ENCODE data around the gene DYSF.
A peak's percentile ranks its signal among the peaks of the same experiment; 100 is the strongest.

Gene DYSF

DNA sequence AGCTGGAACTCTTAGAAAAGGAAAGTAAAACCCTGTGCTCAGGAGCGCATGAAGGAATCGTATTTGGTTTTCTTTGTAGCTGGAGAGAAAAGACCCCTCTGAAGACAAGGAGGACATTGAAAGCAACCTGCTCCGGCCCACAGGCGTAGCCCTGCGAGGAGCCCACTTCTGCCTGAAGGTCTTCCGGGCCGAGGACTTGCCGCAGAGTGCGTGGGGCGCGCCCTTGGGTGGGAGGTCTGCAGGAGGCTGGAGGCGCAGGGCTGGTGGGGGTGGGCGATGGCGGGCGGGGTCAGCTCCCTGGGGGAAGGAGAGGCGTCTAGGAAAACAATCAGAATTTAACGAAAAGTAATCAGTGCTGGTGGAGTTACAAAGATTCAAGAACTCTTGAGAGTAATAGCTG is 72.8 kb downstream of the DYSF start:
- DNase-seq: no peak

DNA sequence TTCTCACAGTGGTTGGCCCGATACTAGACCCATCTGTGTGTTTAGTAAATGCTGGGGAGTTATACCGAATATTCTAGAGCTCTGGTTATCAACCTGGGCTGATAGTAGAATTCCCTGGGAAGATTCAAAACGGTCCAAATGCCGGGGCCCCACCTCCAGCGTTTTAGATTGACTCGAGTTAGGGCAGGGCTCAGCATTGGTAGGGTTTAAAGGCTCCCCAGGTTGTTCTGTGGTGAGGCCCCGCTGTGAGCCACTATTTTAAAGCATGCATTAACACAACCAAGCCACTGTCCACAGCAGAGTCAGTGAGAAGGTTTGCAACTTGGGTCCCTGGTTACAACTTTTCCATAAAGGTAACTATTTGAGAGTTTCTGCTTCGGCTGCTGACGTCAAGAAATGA is 73.6 kb downstream of the DYSF start:
- no peak for DNase-seq

DNA sequence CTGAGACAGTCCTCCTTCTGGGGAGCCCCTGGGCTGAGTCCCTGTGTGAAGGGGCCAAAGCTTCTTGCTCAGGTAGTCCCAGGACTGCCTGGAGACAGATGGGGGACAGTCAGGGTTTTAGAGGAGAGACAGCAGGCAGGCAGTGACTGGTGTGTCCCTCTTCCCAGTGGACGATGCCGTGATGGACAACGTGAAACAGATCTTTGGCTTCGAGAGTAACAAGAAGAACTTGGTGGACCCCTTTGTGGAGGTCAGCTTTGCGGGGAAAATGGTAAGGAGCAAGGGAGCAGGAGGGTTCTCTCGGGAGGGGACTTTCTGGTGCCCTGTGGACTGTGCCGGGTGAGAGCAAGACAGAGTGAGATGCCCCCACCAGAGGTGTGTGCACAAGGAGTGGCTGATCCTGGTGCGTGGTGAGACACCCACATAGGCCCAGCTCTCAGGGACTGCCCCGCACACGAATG is 74.8 kb downstream of the DYSF start:
- no peak for DNase-seq

DNA sequence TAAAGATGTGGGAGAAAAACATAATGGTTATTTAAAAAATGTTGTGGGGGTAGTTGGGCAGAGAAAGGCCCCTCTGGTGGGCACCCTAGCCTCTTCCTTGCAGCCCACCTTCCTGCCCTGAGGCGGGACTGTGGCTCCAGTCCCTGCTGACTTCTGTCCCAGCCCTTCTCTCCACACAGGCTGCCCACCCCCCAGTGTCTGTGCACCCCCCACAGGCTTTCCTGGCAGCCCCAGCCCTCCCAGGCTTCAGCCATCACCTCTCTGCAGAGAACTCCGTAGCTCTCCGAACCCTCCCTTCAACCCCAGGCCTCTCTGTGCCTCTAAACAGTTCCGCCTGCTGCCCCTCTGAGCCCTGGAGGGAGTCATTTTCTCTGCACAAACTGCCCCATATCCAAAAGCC is 75.4 kb downstream of the DYSF start:
- DNase-seq: no peak

DNA sequence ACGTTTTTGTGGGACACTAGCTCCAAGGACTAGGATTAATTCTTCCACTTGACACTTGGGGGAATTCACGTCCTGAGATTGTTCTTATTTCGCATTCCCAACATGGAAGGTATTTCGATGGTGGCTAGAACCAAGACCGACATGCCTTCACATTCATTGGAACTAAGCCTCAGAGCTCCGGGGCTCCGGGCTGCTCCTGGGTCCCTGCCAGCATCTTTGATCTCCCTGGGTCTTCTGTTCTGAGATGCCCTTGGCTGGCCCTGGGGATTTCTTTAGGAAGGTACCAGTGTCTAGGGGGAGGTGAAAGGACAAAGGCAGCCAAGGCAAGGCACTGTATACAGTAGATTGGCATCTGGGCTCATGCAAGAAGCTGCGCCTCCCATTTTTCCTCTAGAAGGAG is 76.8 kb downstream of the DYSF start:
- DNase-seq: no peak

DNA sequence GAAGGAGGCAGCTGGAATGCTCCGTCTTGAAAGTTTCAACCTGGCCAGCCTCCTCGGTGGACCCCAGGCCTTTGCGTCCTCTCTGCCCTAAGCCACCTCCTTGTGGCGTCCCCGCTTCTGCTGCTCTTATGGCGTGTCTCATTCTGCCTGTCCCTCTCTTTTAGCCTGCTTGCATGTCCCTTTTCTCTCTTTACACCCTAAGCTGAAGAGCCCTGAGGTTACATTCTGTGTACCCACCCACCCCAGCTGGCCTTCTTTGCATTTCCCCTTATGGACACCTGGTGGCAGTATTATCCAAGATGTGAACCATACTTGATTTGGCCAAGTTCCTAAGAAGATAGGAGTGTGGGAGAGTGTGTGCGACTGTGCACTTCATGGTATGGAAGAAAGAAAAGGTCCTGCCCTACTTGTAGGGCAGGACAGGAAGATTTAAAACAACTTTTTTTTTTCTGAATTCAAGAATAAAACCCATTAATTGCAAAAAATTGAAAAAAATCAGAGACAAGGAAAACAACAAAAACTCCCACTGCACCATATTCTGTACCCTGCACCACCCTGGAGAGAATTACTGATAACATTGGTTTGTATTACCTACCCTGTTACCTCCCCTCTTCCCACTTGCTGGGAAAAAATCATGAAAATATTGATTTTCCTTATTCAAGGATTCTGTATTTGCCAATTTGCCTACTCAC is 77.4 kb downstream of the DYSF start:
- DNase-seq: peak in 2 of 58 donors; percentile 5 to 8

DNA sequence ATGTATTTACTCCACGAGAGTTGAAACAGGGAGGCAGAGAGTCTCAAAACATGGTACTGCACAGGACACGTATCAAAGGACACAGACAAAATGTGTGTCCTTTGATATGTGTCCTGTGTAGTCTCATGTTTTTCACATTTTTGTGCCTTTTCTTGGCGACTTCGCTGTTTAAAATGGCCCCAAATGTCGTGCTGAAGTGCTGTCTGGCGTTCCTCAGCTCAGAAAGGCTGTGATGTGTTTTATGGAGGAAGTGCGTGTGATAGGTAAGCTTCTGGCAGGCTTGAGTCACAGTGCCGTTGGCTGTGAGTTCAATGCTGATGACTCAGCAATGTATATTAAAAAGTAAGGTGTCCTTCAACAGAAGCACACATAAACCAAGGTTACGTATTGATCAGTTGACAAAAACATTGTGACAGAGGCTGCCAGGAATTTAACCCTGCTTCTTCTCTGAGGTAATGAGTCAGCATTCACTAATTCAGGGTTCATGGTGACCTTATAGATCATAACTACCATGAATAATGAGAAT is 78.2 kb downstream of the DYSF start:
- DNase-seq: no peak

DNA sequence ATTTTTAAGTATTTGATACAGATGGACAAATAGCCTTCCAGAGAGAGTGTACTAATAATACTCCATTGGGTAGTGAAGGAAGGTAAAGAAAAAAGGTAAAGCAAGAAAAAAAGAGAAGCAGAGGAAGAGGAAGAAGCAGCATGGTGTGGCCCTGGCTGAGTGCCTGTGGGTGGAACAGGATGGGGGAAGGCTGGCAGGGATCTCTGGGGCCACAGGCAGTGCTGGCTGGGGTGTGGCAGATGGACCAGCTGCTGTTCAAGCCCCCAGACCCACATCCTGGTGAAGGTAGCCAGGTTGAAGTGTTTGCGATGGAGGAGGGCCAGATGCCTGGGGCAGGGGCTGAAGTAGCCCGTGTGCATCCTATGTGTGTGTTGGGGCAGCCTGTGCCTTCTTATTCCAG is 79.0 kb downstream of the DYSF start:
- DNase-seq: no peak

DNA sequence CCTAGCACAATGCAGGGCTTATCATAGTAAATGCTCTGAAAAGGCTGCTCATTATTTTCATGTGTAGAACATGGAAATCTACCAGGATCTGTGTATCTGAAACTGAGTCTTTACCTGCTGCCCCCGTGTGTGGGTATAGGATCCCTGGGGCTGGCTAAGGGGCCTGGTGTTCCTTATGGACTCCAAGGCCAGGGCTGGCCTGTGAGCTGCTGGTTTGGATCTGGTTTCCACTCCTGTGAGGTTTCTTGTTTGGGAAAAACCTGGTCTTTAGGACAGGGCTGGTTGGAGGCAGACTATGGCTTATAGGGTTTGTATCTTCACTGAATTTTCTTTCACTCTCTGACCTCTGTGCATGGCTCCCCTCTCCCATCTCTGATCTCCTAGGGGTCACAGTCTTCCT is 80.8 kb downstream of the DYSF start:
- DNase-seq: no peak

DNA sequence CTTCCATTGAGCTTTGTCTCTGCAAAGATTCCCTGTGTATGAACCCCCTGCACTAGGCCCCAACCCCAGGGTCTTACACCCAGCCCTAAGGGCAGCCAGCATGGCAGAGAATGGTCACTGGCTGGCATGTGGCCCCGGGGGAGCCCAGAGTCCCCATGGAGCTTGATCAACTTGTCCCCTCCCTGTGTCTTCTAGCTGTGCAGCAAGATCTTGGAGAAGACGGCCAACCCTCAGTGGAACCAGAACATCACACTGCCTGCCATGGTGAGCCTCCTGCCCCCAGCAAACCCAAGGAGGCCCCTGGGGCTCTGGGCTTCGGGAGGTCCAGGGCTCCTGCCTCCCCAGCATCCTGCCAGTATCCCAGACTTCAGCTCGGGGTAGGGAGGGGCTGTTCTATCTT is 81.5 kb downstream of the DYSF start:
- no peak for DNase-seq

DNA sequence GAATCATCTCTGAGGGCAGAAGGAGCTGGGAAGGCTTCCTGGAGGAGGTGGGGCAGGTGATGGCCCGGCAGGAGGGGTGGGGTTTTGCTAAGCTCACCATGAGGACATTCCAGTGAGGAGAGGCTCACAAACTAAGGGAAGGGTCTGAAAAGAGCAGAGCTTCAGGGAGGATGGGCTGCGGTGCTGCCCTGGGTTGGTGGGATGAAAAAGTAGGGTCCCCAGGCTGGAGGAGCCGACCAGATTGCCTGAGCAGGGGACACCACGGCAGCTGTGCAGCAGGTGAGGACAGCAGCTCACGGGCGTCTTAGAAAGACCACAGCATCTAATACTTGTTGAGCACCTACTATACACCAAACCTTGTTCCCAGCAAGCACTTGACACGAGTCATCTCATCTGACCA is 82.2 kb downstream of the DYSF start:
- no peak for DNase-seq

DNA sequence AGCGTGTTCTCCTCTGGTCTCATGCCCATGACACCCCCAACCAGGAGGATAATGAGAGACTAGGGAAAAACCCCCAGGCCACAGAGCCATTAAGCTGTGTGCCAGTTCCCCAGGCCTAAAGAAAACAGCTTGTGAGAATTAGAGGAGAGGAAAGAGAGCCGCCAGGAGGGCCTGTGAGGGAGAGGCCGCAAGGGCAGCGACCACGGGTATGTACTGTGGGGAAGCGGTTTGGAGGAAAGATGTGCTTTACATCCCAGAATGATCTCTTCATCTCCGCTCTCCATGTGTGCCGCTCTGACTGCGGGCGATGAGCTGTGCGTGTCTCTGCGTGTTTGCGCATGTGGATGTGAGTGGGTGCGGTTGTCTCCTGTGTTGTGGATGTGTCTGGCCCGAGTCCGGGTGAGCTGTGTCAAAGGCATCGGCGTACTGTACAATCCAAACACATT is 82.9 kb downstream of the DYSF start:
- DNase-seq: no peak

DNA sequence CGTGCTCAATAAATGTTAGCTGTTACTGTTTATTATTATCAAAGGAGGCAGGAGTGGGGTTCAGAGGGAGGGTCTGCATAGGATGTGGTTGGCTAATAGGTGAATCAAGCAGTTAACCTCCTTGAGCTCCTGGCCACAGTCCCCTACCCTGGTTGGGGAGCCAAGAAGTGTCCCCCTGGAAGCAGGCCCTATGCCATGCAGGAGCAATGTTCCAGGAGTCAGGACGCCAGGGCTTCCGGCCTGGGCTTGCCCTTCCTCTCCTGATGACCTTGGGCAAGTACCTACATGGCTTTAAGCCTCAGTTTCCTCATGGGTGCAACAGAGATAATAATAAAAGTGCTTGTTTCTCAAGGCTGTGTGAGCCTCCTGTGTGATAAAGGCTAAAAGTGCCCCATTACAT is 84.9 kb downstream of the DYSF start:
- no peak for DNase-seq

DNA sequence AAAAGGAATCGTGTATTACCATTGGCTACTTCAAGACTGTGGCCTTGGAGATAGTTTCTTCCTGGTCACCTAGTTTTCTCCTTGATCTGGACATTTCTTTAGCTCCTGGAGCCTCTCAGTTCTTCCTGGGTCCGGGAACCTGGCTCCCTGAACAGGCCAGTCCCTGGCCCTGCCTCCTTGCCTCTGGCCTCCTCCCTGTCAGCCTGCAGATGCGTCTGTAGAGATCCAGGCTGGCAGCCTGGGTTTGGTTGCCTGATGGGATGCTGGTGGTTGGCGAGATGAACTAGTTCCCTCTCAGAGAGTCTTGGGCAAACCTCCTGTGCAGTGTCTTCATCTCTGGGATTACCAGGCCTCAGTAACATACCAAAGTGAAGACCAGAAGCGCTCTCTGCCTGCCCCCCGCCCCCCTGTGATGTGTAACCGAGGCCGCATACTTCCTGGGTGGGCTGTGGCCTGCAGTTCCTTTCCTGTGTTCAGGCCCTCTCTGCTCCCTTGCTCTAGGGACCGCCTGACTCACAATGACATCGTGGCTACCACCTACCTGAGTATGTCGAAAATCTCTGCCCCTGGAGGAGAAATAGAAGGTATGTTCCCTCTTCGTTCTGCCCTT is 85.4 kb downstream of the DYSF start:
- no peak for DNase-seq

DNA sequence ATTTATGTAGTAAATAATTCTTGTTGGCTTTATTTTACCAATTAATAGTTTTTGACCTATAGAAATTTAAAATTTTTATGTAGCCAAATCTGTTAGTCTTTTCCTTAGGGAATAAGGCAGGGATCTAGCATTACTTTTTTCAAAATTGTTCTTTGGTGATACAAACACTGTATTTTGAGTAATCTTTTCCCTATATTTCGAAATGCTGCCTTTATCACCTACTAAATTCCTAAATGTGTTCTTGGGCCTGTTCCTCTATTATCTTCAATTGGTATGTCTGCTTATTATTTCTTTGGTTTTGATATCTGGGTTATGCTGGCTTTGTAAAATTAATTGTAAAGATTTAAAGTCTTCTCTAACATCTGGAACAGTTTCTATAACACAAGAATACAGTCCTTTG is 87.5 kb downstream of the DYSF start:
- no peak for DNase-seq

DNA sequence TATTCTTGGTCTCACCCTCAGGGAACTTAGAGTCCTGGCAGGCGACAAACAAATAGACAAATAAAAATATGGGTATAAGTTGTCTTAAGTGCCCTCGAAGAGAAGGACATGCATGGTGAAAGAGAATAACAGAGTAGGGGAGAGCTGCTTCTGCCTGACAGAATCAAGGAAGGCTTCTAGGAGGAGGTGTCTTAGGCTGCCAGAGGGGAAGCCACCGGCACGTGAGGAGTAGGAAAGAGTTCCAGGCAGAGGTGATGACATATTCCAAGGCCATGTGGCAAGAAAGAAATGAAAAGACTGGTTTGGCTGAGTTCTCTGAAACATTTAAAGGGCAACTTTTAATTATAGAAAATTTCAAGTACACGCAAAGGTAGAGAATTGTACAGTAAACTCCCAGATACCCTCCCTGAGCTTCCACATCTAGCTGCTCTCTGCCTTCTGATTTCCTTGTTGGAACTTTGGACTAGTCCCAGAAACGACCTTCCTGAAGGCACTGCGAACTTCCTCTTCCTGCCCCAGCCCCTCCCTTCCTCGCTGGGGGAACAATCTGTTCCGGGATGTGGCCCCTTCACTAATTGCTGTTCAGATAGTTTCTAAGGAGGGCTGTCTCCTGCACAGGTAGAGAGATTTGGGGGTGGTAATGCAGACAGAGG is 91.7 kb downstream of the DYSF start:
- no peak for DNase-seq

DNA sequence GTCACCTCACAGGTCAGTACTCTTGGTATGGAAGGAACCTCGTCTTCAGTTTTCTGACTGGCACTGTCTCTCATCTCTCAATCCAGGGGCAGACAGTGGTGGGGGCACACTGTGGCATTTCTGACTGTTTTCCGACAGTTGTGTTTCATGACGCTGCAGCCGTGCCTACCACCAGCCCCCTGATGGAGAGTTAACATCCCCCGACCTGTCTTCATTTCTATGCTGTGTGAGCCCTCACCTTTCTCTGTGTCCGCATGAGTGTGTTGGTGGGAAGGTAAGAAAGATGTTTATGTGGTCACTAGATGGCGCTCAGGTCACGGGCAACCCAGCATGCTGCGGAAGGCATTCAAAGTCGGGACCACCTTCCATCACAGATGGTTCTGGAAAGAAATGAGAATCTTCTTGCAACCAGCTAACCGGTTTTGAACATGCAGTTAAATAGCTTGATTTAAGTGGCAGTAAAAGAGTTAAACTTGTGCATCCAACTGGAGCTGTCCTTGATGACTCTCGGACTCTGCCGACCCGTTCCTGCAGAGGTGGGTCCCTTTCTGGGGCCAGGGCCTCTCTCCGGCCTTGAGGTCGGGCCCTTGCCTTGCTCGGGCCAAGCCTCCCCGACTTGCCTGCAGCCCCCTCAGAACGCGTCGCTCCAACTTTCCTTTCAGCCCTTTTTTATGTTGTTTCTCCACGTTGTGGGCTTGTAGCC is 92.4 kb downstream of the DYSF start:
- peak in 45 of 58 donors; percentile 11 to 68 (median 26) for DNase-seq

DNA sequence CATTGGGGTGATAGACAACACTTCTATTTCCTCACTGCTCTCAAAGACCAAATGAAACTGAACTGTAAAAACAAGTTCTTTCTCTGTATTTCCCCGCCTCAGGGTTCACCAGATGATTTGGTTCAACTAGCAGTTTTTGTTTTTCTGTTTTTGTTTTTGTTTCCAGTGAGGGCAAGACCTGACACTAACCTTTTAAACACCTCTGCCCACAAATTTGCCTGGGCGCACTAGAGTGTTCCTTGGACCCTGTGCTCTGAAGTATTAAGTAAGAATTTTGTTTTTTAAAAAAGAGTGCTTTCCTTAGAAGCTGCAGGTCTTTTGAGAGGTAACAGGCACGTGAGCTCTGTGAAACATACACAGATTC is 92.9 kb downstream of the DYSF start:
- DNase-seq: no peak

DNA sequence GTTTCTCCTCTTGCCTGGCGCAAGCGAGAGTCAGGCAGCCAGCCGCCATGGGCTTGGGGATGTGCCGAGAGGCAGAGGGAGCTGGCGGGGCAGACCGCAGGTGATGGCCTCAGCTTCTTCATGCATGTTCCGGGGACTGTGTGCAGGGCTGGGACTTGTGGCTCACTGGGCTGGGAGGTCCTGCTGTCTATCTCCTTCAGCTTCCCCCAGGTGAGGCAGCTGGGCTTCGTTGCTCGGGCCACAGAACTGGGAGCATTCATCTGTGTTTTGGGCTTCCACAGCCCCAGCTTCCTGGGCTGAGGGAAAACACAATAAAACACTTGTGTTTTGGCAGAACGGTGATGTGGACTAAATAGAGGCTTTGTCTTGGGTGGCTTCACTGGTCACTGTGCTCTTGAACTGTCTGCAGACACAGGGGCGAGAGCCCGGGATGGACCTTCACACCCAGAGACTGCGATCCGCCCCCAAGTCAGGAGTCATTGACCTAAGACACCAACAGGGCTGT is 93.5 kb downstream of the DYSF start:
- DNase-seq: peak in 13 of 58 donors; percentile 7 to 64 (median 35)

DNA sequence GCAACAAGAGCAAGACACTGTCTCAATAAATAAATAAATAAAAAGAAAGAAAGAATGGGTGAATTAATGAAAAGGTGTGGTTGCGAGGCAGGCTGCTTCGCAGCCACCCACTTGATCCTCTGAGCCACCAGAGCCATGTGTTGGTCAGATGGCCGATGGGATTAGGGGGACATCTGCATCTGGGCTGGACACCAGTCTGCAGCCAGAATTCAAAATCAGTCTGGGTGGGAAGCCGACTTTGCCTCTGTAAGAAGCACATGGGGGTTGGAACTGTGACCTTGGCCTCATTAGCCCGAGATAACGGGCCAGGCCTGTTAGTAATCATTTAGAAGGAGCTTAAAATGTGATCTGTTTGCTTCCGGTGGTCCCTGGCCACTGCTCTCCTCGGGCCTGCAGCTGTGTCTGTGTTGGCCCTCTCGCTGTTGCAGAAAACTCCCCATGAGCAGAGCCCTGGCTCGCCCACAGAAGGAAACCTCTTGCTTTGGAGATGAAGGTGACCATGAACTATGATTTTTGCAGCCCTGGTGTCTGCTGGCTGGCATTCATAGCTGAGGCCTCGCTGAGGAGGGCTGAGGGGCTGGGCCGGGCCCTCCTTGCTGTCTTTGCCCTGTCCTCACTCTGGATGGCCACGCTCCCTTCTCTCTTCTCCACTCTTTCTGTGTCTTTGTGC is 94.4 kb downstream of the DYSF start:
- no peak for DNase-seq
